ENCODE data around the gene SRRM2.

The SRRM2 gene

DNA sequence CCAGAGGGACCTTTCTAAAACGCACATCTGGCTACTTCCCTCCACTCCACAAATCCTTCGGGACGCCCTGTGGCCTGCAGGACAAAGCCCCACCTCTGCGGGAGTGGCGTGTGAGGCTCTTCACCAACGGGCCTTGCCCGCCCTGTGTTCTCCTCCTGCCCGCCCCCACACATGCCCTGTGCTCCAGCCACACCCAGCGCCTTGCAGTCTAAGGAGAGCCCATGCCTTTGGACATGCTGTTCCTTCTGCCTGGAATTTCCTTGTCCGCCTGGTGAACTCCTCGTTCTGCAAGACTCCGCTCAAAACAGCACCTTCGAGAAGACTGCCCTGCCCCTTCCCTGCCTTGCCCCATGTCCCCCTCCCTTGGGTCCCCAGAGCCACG lies 17.2 kb downstream of the SRRM2 start:
- Mint-ChIP-seq H3K4me3 (no peak overlapping the region), H3K27ac (peak overlapping the region; percentile 78), H3K4me1 (ENCODE audit: low read depth) (peaks cover 36% of the 10 kb centered on the region), H3K36me3 (ENCODE audit: low read depth) (peaks cover 99% of the 10 kb centered on the region), H3K9me3 (no peaks in the 10 kb centered on the region), H3K27me3 (no peaks in the 10 kb centered on the region)
- no peak for DNase-seq

DNA sequence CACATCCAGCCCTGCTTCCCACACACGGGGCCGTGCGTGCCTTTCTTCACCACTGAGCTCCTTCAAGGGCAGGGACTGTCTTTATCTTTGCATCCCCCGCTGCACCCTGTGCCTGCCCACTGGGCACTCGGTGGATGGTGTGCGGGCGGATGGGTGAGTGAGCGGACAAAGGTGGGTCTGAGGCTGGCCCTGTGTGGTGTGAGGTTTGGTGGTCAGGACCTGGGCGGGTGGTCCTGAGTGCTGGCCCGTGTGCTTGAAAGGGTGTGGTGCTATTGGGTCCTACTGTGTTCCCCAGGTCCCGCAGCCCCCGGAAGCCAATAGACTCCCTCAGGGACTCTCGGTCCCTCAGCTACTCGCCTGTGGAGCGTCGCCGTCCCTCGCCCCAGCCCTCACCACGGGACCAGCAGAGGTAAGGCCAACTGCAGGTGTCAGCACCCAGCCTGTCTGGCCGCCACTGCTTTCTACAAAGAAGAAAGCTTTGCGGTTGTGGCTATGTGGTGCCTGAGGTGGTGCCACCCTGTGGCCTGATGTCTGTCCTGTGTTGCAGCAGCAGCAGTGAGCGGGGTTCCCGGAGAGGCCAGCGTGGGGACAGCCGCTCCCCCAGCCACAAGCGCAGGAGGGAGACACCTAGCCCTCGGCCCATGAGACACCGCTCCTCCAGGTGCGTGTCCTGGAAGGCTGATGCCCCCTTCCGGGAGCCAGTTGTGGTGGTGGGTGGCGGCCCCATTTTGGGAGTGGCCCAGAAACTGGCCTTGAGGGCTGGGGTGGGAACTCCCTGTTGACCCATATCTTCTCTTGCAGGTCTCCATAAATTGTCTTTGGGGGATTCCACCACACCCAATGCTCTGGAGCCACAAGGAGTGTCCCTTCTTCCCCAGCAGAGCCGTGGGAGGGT lies 17.9 kb downstream of the SRRM2 start:
- no peak overlapping the region for H3K4me3 Mint-ChIP-seq
- peak overlapping the region; percentile 78 for H3K27ac Mint-ChIP-seq
- no peak for DNase-seq
- H3K36me3 Mint-ChIP-seq (ENCODE audit: low read depth), result peaks cover 99% of the 10 kb centered on the region
- H3K4me1 Mint-ChIP-seq (ENCODE audit: low read depth), result peaks cover 41% of the 10 kb centered on the region
- no peaks in the 10 kb centered on the region for H3K27me3 Mint-ChIP-seq
- no peaks in the 10 kb centered on the region for H3K9me3 Mint-ChIP-seq

DNA sequence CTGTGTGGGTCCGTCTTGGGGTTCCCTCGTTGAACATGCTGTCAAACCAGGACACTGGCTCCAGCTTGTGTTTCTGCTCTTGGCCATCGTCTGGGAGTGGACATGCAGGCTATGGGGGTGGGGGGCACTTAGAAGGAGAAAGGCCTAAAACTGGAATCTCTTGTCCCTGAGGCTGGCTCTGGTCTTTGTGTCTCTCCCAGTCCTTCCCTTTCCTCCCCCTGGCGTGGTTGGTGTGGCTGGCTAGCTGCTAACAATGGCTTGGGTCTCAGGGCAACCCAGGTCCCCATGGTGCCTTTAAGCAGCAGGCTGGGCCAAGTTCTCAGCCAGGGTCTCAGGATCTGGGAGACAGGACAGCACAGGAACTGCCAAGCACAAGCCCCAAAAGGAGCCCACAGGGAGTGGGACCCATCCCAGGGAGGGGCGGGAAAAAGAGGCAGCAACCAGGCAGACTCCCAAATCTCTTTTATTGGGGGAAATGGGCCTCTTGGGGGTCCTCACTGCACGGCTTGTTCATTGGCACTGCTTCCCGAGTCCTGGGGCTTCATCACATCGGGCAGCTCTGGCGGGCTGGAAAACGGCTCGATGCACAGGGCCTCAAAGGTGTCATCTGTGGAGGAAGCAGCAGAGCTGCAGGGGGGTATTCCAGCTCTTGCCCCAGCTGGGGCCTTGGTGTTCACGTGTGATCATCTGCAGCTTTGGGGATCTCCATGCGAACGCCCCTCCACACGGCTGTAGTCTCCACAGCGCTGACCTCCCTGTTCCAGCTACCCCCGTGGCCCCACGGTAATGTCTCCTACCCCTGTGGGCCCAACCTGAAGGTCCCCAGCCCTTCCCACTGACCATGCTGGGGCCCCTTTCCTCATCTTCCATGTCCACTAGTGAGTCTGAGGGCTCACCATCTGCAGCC lies 19.3 kb downstream of the SRRM2 start:
- DNase-seq, result no peak
- Mint-ChIP-seq H3K4me1 (ENCODE audit: low read depth) (peaks cover 46% of the 10 kb centered on the region), H3K9me3 (no peaks in the 10 kb centered on the region), H3K27ac (peak overlapping the region; percentile 62), H3K27me3 (no peaks in the 10 kb centered on the region), H3K4me3 (no peak overlapping the region), H3K36me3 (ENCODE audit: low read depth) (peaks cover 96% of the 10 kb centered on the region)

DNA sequence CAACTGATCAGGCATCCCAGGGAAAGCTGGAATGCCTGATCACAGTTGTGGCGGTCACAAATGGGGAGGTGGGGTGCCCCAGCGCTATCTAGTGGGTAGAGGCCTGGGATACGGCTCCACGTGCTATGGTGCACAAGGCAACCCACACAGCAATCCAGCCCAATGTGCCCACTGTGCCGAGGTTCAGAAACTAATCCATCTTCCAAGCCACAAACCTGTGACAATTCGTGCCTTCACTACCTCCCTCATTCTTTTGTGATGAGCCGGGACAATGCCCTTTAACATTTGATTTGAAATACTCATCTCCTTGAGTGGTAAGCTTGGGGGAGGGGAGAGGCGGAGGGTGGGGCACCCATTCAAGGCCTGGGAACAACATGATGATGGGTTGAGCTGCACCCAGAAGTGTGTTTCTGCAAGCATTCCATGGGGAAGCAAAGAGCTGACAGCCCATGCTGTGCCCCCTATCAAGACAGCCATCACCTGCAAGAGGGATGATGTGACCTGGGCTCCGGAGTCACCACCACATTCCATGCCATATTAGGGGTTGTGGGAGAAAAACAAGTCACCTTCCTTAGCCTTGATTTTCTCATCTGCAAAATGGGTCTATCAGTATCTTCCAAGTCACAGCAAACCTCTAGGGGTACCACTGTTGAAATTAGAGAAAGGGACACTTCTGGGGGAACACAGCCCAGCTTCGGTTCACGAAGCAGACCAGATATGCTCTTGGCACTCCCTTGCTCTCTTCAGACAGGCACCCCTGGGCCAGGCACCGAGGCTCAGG lies 20.9 kb downstream of the SRRM2 start:
- H3K4me3 Mint-ChIP-seq, result no peak overlapping the region
- peaks cover 47% of the 10 kb centered on the region for H3K4me1 Mint-ChIP-seq (ENCODE audit: low read depth)
- no peak for DNase-seq
- H3K36me3 Mint-ChIP-seq (ENCODE audit: low read depth), result peaks cover 92% of the 10 kb centered on the region
- H3K9me3 Mint-ChIP-seq, result no peaks in the 10 kb centered on the region
- no peaks in the 10 kb centered on the region for H3K27me3 Mint-ChIP-seq
- H3K27ac Mint-ChIP-seq, result peak overlapping the region; percentile 78

DNA sequence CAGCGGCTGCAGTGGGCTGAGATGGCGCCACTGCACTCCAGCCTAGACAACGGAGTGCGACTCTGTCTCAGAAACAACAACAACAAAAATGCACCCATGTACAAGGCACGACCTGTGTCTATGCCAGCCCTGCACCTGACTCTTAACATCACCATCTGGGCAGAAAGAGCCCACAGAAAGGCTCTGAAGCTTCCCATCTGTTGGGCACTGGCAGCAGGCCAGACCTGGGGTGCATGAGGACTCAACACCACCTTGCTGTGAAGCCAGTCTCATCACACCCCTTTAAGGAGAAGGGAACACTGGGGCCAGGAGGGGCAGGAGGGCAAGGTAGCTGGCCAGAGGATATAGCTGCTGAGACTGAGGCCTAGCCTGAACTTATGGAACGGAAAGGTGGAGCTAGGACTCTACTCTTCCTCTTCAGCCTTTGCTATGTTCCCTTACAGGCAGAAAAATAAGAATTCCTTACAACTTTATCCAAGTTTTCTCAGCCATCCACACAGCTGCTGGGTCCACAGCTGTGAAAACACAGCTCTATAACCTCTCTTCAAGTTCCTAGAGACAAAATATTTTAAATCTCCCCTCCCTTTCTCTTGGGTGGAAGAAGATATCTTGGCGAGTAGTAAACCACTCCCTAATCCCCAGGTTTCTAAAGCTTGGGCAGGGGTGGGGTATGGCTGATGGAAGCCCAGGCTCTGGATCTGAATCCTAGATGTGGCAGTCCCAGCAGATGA lies 21.9 kb downstream of the SRRM2 start:
- Mint-ChIP-seq H3K27ac (peak overlapping the region; percentile 78), H3K4me3 (no peak overlapping the region), H3K9me3 (no peaks in the 10 kb centered on the region), H3K36me3 (ENCODE audit: low read depth) (peaks cover 86% of the 10 kb centered on the region), H3K4me1 (ENCODE audit: low read depth) (peaks cover 52% of the 10 kb centered on the region), H3K27me3 (no peaks in the 10 kb centered on the region)
- no peak for DNase-seq

DNA sequence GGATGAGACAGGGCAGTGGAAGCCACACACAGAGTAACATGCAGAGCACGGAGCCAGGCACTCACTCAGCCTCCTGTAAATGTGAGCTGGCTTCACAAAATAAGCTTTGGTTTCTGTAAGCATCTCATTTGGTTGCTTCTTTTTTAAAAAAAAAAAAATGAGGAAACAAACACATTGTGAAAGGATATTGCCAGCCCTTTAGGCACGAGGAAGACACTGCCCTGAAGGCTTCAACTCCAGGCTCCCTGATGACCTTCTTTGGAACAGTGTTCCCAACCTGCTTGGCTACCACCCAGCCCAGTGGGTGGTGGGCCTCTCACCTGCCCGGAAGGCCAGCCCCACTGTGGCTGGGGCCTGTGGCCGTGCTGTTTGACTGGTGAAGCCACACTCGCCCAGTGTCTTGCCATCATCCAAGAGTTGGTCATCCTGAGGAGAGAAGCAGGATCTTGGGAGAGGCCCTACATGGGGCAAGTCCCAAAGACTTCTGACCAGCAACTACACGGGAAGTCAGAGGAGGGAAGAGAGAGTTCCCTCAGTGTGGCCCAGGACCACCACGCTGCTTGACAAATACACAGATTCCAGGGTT lies 22.8 kb downstream of the SRRM2 start:
- Mint-ChIP-seq H3K27ac (peak overlapping the region; percentile 90), H3K9me3 (no peaks in the 10 kb centered on the region), H3K27me3 (no peaks in the 10 kb centered on the region)

DNA sequence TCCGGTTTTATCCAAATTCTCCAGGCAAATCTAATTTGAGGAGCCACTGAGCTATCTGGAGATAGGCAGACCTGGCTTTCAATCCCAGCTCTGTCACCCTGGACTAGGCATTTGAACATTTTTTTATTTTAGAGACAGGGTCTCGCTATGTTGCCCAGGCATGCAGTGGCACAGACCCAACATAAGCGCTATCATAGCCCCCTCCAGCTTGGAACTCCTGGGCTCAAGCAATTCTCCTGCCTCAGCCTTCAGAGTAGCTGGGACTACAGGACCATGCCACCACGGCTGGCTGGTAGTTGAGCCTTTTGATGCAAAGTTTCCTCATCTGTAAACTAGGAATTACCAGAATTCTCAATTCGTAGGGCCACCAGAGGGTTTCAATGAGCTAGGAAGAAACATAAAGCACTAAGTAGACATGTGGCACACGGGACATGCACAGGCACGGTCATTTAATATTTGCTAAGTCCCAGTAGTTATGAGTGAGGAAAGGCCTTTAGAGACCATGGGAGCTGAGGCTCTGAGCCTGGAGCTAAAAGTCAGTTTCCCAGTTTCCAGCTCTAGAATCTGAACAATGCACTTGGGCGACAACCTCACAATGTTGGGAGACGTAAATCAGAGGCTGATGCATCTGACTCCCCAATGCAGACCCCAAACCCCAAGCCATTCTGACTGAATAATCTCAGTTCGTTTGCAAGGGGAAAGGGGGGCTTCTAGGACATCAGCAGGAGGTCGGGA lies 23.5 kb downstream of the SRRM2 start:
- H3K27me3 Mint-ChIP-seq, result no peaks in the 10 kb centered on the region
- DNase-seq, result no peak
- no peaks in the 10 kb centered on the region for H3K9me3 Mint-ChIP-seq
- peak overlapping the region; percentile 95 for H3K4me3 Mint-ChIP-seq
- H3K4me1 Mint-ChIP-seq (ENCODE audit: low read depth), result peaks cover 51% of the 10 kb centered on the region
- peaks cover 70% of the 10 kb centered on the region for H3K36me3 Mint-ChIP-seq (ENCODE audit: low read depth)
- peak overlapping the region; percentile 90 for H3K27ac Mint-ChIP-seq

More for the DNA sequence above, 22.8 kb downstream of the SRRM2 start:
- Mint-ChIP-seq H3K4me3 (peak overlapping the region; percentile 95), H3K36me3 (ENCODE audit: low read depth) (peaks cover 77% of the 10 kb centered on the region), H3K4me1 (ENCODE audit: low read depth) (peaks cover 51% of the 10 kb centered on the region)
- DNase-seq, result no peak

DNA sequence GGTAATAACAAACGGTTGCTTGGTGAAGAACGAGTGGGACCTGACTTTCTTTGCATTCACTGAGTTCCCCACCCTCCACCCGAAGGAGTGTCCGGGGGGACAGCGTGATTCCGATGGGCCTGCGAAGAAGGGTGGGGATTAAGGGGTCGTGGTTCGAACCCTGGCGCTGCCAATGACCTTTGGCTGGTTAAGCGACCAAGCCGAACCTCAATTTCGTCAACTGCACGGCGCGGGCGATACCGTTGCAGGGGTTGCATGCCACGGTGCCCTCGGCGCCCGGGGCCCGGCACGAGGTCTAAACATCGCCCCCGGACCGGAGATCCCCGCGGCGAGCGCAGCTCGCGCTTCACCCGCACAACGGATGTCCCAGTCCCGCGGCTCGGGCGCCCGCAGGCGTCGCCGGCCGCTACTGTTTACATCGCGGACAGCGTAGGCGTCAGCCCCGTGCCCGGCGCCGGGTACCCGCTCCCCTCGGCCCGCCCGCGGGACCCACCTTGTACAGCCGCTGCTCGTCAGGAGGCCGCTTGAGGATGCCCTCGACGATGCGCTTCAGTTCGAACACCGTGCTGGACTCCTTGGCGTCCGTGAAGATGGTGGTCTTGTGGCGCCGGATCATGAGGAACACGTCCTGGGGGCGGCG lies 24.2 kb downstream of the SRRM2 start:
- Mint-ChIP-seq H3K27me3 (no peaks in the 10 kb centered on the region), H3K4me1 (ENCODE audit: low read depth) (peaks cover 51% of the 10 kb centered on the region), H3K4me3 (peak overlapping the region; percentile 95), H3K36me3 (ENCODE audit: low read depth) (peaks cover 63% of the 10 kb centered on the region), H3K27ac (peak overlapping the region; percentile 90), H3K9me3 (no peaks in the 10 kb centered on the region)
- DNase-seq, result no peak

DNA sequence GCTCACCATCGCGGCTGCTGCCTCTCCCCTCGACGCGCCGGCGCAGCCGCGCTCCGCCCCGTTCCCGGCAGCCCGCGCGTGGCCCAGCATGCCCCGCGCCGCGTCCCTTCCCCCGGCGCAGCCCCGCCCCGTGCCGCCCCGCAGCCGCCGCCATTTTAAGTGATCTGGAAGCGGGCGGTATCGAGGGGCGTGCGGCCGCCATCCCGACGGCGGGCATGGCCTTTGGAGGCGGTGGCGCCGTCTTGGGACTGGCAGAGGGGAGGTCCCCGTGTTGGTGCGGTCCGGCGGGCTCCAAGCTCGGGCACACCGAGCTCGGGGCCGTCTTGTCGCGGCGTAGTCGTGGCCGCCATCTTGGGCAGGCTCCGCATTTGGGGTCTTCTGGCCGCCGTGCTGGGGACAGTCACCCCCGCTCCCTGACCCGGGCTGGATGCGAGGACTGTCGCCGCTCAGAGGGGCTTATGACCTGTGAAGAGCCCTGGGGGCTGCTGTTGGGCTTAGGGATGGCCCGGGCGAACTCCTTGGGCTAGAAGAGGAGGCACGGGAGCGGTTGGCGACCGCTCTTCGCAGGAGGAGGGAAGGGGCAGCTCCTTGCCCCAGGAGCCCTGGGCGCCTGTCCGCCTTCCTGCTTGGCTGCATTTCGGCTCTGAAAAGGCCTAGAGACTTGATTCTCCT lies 24.9 kb downstream of the SRRM2 start, which contains the start of gene ELOB:
Gene ELOB, minus strand, starts transcription at position 50 of the 672 bp plus-strand sequence. Its CDS starts 41 bp downstream, at position 9.
- Mint-ChIP-seq H3K4me1 (ENCODE audit: low read depth) (peaks cover 50% of the 10 kb centered on the region), H3K4me3 (peak within 1 kb of the TSS; percentile 95), H3K9me3 (no peaks in the 10 kb centered on the region)

DNA sequence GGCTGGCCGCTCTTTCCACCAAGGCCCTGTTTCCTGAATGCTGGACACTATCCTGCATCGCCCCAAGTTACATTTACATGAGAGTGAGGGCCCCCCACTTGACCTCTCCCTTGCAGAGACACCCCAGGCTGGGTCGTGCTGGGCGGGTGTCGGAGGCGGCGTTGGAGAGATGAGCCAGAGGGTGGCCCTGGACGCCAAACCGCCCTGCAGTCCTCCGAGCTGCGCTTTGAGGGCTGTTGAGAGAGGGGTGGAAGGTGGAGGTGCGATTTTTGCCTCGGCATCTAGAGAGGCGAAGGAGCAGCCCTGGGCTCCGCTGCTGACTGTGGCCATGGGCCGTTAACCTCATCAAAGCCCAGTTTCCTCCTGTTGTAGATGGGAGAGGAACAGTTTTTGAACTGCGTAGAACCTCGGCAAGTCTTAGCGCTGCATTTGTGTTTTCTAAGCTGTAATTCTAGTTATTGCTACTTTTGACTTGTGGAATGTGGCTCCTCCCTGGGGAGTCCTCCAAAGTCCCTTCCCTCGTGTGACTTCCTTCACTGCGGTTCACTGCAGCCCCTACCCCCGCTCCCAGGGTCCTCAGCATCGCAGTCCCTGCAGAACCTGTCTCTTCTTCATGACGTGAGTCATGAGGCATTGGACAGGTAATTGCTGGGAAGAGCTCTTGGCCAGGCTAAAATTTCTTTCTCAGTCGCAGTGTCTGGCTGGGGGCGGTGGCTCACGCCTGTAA lies 25.6 kb downstream of the SRRM2 start:
- no peaks in the 10 kb centered on the region for H3K9me3 Mint-ChIP-seq
- peak overlapping the region; percentile 95 for H3K4me3 Mint-ChIP-seq
- peaks cover 50% of the 10 kb centered on the region for H3K36me3 Mint-ChIP-seq (ENCODE audit: low read depth)
- H3K4me1 Mint-ChIP-seq (ENCODE audit: low read depth), result peaks cover 44% of the 10 kb centered on the region
- DNase-seq, result no peak
- H3K27me3 Mint-ChIP-seq, result no peaks in the 10 kb centered on the region
- H3K27ac Mint-ChIP-seq, result peak overlapping the region; percentile 98

More for the DNA sequence above, 24.9 kb downstream of the SRRM2 start, which contains the start of gene ELOB:
- H3K27ac Mint-ChIP-seq, result peak within 1 kb of the TSS; percentile 98
- peaks cover 56% of the 10 kb centered on the region for H3K36me3 Mint-ChIP-seq (ENCODE audit: low read depth)
- peak; percentile 93 for DNase-seq
- H3K27me3 Mint-ChIP-seq, result no peaks in the 10 kb centered on the region

DNA sequence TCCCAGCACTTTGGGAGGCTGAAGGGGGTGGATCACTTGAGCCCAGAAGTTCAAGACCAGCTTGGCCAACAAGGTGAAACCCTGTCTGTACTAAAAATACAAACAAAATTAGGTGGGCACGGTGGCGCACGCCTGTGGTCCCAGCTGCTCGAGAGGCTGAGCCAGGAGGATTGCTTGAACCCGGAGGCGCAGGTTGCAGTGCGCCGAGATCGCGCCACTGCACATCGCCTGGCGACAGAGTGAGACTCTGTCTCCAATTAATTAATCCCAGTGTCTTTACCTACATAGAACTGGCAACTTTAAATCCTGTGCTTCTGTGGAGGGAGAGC lies 26.2 kb downstream of the SRRM2 start:
- H3K9me3 Mint-ChIP-seq, result no peaks in the 10 kb centered on the region
- no peaks in the 10 kb centered on the region for H3K27me3 Mint-ChIP-seq
- DNase-seq, result no peak
- H3K36me3 Mint-ChIP-seq (ENCODE audit: low read depth), result peaks cover 44% of the 10 kb centered on the region
- peaks cover 40% of the 10 kb centered on the region for H3K4me1 Mint-ChIP-seq (ENCODE audit: low read depth)
- H3K27ac Mint-ChIP-seq, result peak overlapping the region; percentile 98
- H3K4me3 Mint-ChIP-seq, result peak overlapping the region; percentile 95
